GM19239 (cell line): ENCODE results near the gene TXNDC16.

Experiments
- DNase-seq: peaks from one replicate; pipeline ENCODE4 v3.0.0; 2011; ENCODE audit warnings: low spot score; ENCODE audit not compliant: insufficient read length
- FAIRE-seq: peaks from 2 replicates; lab custom pipeline; 2011; peaks lifted over from hg19 to GRCh38; lab: Jason Lieb, UNC

The TXNDC16 gene

DNA sequence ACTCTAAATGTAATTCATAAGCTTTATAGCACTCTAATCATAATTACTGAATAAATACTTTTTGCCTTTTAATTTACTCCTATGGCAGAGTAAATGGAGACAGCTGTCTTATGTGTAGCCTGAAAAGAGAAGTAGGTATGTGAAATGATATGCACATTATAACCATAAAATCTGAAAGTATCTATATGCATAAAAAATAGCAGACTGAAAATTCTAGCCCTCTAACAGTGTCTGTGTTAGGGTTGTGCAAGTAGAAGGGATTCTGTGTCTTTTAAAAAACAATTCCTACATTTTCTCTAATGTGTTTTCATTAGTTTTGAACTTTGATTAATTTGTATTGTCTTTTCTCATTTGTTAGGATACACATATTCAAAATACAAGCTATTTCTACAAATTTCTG lies 94.9 kb downstream of the TXNDC16 start:
- FAIRE-seq (no peak), DNase-seq (no peak)

DNA sequence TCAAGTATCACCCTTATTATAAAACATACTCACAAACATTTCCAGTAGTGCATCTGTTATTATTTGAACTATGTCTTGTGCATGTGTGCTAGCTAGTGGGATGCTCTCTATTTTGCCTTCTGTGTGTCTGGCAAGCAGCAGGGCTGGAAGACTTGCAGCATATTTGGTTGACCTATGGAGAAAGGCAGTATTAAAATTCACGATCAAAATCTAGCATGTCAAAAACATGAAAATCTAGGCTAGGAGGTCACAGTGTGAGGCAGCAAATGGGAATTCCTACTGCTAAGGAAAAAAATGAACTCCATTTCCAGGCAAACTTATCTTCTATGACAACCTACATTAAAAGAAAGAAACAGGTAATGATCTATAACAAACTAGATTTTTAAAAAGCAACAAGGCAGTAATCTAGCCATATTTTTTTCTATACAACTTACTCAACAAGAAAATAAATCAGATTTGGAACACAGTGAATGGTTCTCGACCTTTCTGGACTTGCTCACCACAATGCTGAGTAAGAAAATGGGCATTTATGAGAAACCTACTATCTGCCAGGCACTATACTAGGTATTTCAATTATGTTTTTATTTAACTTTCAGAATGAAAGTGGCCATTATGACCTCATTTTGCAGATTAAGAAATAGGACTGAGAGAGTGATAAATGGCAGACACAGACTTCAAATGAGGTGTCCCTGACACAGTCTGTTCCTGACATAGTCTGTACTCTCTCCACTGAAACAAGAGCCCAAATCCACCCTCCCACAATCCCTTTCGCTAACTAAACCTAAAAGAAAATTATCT lies 96.8 kb downstream of the TXNDC16 start:
- no peak for FAIRE-seq

DNA sequence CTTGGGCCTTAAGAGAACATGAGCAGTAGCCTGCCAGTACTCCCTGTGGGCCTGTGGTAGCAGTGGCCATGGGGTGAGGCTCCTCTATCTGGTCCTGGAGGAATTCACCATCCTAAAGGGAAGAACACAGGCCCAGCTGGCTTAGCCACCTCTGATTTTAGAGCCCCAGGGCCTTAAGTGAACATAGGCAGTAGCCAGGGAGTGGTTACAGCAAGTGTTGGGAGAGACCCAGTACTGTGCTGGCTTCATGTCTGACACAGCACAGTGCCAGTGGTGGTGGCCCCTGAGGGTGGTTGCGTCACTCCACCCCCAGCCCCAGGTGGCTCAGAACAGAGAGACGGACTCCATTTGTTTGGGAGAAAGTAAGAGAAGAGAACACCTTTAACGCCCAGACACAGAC lies 105.1 kb downstream of the TXNDC16 start:
- FAIRE-seq (no peak), DNase-seq (no peak)

More for the DNA sequence above, 96.8 kb downstream of the TXNDC16 start:
- no peak for DNase-seq

DNA sequence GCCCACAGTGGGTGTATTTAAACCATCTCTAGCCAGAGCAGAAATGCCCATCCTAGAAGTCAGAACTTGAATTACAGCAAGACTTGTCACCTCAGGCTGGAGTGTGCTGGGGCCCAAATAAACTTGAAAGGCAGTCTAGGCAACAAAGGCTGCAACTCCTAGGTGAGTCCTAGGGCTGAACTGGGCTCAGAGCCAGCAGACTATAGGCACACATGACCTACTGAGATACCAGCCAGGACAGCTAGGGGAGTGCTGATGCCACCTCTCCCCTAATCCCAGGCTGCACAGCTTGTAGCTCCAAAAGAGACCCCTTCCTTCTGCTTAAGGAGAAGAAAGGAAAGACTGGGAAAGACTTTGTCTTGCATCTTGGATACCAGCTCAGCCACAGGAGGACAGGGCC lies 106.0 kb downstream of the TXNDC16 start:
- DNase-seq (no peak), FAIRE-seq (no peak)

DNA sequence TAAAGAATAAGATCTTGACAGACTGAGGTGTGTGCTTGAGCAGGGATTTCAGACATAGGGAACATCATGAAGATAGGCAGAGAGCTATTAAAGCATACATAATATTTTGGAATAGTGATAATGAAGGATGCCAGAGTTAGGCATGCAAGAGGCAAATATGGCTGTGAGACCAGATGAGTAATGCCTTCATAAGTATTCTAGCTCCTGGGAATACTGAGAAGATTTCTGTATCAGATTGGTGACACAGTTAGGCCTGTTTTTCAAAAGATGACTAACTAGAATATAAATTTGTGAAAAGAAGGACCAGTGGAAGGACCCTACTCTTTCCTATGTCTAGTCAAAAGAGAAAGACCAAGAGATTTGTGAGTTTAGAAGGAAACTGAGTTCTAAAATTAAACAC lies 108.8 kb downstream of the TXNDC16 start:
- no peak for FAIRE-seq
- DNase-seq, result no peak

DNA sequence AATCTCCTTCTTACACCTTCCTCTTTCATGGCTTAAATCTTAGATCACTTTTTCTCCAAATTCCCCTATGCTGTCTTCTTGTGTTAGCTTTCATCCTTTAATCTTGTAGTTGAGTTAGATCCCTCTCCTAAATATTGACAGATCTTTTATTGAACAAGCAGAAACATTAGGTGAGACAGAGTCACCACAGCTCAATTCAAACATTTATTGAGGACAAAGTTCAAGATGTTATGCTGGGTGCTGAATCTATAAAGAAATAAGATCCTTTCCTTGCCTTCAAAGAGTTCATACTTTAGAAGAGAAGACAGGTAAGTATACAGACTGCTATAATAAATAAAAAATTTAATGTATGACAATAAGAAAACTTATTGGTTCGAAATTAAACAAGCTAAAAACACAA lies 109.7 kb downstream of the TXNDC16 start:
- DNase-seq, result no peak
- no peak for FAIRE-seq

DNA sequence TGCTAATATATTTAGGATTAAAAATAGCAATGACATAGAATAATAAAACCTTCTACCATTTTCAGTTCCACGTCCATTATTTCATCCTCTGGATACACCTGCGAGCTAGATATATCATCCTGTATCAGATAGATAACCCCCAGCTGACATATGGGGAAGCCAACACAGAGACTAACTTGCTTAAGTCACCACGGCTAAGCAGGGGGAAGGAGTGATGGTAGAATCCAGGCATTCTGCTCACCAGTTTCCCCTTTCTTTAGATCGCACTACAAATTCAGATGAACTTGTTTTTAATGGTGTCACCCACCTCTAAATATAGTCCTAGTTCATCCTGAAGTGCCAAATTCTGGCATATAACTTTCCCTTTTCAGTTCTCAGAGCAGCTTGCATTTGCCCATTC lies 110.1 kb downstream of the TXNDC16 start:
- no peak for FAIRE-seq

DNA sequence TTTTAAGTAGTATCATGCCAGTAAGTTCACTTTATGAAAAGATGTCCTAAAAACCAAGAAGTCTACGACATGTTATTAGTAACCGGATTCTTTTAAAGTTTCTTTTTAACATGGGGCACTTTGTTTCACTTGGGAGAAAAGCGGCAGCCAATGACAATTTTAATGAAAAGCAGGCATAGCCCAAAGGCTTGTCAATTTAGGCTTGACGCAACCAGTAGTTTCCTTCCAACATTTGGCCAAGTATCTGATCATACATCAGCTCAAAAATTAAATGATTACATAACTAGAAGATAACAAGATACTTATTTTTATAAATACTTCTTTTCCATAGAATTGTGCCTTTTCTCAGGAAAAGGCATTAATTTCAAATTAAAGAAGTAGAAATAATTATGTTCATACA lies 112.8 kb downstream of the TXNDC16 start:
- FAIRE-seq (no peak), DNase-seq (no peak)

More for the DNA sequence above, 110.1 kb downstream of the TXNDC16 start:
- no peak for DNase-seq

DNA sequence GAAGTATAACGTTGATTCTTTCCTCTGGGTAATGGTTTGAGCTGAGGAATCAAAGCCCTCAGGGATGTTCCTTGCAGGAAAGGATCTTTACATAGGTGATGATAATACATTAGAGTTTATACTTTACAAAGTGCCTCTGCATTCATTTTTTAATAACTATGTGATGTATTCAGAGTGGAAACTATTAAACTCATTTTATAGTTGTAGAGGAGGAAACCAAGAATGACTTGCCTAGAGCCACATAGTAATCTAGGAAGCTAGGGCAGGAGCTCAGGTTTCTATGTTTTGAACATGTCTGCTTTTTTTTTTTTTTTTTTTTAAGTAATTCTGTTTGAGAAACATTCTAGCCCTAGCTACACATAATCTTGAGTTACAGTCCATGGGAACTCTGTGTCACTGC lies 117.3 kb downstream of the TXNDC16 start:
- FAIRE-seq (no peak), DNase-seq (no peak)

DNA sequence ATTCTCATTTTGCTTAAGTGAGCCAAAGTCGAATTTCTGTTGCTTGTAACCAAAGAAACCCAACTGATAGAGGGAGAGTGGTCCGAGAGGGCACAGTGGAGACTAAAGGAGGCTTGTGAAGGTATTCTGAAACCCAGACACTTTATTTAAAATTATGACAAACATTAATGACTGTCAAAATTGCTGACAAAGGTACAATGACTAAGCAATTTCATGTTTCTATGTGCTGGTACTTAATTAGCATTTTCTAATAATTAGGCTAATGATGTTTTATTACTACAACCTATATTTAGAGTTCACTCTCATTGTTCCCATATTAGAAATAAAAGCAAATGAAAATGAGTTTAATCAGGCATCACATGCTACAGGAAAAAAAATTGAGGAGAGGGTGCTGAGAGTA lies 121.8 kb downstream of the TXNDC16 start:
- no peak for DNase-seq
- no peak for FAIRE-seq

DNA sequence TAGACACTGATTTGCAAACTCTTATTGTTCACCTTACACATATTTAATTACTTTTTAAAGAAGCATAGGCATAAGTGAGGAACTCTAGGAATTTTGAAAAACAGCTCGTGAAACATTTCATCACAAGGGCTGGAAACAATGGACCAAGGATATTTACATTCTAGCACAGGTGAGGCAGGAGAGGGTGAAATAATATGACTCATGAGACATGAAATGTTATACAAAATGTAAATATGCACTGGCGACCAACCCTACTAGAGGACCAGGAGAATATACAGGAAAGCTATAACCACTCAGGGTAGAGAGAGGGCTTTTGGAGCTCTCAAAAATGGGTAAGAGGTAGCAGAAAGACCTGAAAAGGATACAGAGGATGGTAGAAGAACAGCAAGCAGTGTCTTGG lies 122.9 kb downstream of the TXNDC16 start:
- DNase-seq, result no peak
- FAIRE-seq, result no peak

DNA sequence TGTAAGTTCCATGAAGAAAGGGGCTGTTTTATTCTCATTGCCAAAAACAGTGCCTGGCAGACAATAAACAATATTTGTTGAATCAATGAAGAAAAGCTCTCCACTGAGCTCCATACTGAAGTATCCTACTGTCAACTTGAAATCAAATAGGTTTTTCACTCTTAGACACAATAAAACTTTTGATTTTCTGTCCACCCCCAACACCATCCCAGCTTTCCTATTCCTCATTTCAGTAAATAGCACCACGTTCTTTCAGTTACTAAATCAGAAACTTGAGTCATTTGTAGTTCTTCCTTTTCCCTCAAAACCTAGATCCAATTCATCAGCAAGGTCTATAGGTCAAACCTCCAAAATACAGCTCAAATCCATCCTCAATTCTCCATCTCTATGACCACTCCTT lies 124.8 kb downstream of the TXNDC16 start:
- DNase-seq (no peak), FAIRE-seq (no peak)

DNA sequence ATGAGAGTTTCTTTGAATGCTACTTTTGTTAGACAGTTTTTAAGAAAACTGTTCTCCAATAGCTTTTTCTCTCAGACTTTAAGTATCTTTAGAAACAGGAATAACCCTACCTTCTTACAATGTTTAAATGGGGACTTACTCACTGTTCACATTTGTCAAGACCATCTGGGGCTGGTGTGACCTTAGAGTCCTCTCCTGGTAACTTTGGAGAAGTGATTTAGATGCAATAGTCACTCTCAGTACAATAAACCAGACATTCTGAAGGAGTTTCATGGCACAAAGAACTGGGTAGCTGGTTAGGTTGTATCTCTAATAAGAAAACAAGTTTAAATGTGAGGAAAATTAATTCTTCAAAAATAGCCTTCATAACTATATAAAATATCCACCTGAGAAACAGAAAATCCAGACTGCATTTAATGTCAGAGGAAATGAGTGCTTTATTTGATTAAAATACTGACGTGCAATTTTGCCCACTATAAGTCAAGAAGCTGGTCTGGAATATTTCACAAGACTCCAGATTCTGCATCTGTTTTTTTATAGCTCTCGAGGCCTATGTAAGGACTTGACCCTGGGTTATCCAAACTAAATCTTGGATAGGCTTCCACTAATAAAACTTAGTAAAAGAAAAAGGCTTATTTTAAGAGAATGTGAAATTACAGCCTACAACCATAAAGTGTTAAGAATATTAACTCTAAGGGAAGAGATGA lies 129.5 kb downstream of the TXNDC16 start:
- no peak for DNase-seq
- no peak for FAIRE-seq

DNA sequence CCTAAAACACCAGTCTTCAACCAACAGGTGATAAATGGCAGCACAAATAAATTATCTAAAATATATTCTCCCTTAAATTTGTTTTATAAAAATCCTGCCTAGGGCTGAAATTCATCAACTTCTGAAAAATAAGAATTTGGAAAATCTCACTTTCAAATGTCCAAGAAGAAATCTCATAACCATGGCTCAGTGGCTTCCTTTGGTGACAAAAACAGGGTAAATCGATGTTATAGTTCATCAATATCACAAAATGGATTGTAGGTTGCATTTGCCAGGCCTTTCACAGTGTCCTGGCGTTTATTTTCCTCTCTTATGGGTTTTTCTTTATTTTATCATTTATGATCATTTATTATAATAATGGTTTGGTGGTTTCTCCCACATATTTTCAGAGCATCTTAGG lies 135.2 kb downstream of the TXNDC16 start:
- no peak for DNase-seq
- FAIRE-seq, result no peak

DNA sequence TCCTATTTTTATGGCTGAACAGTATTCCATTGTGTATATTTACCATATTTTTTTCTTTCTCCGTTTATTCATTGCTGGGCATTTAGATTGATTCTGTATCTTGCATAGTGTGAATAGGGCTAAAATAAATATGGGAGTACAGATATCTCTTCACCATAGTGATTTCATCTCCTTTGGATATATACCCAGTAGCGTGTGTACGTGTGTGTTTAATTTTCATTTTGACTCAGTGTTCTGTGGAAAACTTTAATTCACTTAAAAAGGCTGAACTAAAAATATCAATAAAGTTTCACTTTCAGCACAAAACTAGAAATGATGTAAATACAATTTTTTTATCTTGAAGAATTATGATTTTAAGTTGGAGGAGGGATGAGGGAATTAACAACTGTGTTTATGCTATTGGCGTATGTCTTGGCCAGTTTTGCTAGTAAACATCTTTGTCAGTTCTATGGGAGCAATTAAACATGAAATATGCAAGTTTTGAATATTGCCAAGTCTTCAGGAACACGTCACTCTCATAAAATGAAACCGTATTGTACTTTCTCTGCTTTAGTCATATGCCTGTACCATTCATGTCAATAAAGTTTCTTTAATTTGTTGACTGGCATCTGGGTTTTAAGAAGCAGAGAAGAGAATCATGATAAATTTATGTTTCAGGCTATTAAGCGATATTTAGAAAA lies 138.4 kb downstream of the TXNDC16 start:
- DNase-seq (no peak), FAIRE-seq (peak; percentile 63)

DNA sequence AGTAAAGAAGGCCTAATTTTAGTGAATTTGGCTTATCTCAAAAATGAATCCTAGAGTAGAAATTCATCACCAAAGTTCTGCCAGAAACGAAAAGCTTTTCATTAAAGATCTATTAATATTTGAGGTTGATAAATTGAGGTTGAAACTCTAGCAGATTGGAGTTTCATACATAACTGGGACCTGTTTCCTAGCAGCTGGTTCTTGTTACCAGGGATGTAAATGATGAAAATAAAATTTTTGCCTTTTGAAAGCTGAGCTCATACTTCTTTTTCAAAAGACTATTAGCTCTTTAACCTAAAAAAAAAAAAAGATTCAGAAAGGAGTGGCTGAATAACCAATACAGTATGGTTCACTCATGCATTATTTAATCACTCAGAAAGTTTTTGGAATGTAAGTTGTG lies 139.9 kb downstream of the TXNDC16 start:
- peak; percentile 55 for FAIRE-seq
- no peak for DNase-seq

DNA sequence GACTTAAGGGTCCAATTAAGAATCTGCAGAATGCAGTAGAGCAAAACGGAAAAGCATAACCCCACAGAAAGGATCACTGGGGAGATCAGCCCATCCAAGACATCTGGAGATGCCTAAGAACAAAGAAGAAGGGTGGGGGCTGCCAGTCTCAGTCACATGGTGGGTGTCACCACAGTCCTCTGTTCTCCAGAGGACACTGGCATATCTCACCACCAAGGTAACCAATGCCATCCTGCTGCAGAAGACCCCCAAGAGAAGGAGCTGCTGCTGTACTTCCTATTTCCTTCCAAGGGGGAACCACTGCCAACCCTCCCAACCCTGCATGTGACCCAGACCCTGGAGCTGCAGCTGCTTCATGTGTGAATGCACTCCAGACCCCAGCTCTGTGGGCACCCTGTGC lies 147.0 kb downstream of the TXNDC16 start:
- DNase-seq (no peak), FAIRE-seq (no peak)

DNA sequence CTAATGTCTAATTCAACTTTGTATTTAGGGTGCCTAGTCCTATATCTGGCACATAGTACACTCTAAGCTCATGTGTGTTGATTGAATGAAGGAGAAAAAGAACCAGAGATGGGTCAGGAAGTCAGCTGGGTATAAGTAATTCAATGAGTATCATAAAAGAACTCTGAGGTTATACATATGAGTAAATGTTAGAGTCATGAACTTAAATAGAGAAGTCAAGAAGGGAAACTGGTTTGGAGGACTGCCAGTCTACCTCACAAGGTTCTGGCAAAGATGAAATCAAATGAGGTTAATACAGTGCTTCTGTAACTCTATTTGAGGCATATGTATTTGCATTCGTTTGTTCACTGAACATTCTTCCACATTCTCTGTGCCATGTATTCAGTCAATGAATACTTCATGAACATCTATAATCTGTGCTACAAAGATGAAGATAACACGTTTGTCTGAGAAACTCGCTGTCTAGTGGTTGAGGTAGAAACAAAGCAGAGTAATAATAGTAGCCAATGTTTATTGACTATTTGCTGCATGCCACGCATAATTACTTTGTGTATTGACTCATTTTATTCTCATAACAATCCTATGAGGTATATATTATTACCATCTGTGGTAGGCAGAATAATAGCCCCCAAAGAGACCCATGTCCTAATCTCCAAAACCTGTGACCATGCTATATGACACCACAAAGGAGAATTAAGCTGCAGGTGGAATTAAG lies 149.3 kb downstream of the TXNDC16 start:
- DNase-seq (no peak), FAIRE-seq (no peak)

DNA sequence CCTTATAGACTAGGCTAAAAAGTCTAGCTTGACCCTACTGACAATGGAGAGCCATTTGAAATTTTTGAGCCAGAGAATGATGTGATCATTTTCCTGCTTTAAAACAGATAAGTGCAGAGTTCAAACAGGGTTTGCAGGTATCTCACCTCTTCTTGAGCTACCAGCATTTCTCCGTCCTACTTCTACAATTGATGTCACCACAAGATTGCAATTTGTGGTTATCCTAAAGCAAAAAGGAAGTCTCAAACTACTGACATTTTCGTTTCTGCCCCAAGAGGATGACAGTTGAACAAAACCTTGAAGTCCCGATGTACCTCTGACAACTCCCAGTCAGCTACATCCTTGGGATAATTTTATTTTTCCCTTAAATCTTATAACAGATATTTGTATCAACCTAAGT lies 151.5 kb downstream of the TXNDC16 start:
- peak; percentile 66 for FAIRE-seq

DNA sequence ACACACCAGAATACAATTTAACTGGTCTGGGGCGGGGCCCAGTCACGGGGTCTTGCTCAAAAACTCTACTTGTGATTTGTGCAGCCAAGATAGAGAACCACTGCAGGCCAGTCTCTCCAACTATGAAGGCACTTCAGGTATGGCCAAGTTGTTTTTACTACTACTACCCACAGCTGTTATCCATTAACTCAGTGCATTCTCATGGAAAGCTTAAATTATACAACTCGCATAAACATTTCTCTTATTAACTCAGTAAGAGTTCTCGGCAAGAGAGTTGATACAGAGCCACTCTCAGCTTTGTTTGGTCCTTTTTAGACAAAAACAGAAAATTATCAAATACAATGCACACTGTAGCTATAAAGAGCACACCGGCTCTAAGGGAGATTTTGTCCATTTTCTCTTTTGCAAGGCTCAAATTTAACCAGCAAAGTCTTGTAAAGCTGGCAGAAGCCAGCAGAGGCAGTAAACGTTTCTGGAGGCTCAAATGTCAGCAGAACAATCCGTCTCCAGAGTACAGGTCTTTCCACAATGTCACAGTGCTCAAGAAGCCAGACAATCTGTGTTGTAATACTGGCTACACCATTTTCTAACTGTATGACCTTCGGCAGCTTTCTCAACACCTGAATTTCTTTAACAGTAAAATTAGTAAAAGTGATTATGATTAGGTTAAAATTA lies 152.2 kb downstream of the TXNDC16 start:
- peak; percentile 55 for FAIRE-seq
- DNase-seq, result no peak

More for the DNA sequence above, 151.5 kb downstream of the TXNDC16 start:
- DNase-seq, result no peak
